ENCODE data around the gene PRKAR2A.

DNA sequence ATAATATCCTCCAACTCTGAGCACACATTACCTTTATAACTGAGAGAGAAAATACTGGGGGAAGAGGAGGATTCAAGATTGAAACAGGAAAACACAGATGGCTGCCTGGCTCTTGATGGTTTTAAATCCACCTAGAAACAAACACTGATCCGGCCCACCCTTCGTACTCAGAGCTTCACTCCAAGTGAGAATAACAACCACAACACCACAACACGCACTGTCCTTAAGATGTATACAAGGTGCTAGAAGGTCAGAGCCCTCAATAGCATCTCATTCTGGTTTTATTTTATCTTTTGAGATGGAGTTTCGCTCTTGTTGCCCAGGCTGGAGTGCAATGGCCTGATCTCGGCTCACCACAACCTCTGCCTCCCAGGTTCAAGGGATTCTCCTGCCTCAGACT, 140.5 kb downstream of the PRKAR2A start:
- TF ChIP-seq PBX3 (CRISPR knock-in tag; IDR thresholded peaks at IDR 0.05) (no peak), KLF9 (tag by site-specific recombination; IDR thresholded peaks at IDR 0.05; ENCODE audit: low read depth) (no peak), ZNF19 (tag by site-specific recombination; IDR thresholded peaks at IDR 0.05; ENCODE audit: low read depth) (no peak), ZNF423 (tag by site-specific recombination; IDR thresholded peaks at IDR 0.05) (no peak), ZNF530 (tag by site-specific recombination; IDR thresholded peaks at IDR 0.05; ENCODE audit: low read depth) (no peak)

Data from HEK293 (cell line).